Measurements from ENCODE around the gene ULK4. TPM values are rescaled to one million over a fixed set of nuclear protein-coding genes. Genes with fewer than 3 reads are reported as not detected.
"Not testable (repeated sequence)": the region's sequence is repeated elsewhere in the genome, so short reads cannot be mapped to it uniquely, and the experiment has no call there.

The ULK4 gene
- total RNA-seq, 2 donors from 2014 or later = 28.7 to 38.4 TPM

DNA sequence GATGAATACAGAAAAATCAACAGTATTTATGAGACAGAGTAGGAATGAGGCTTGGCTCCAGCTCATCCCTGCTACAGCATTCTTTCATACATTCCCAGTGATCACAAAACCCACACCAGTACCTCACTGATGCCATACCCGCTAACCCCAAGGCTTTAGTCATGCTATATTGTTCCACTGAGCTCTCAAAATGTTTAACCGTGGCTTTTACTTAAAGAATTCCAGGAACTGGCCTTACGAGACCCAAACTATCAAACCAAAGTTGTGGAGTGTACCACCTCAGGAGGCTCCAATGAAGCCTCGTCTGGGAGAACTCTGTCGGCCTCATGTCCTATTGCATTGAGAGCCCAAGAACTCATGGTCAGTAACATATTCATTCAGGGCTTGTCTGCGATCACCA lies 278.9 kb downstream of the ULK4 start:
- no peaks in the 10 kb centered on the region for H3K9me3 ChIP-seq
- ATAC-seq (ENCODE audit: insufficient number of reproducible peaks, low FRiP score, low read depth) (no peak), DNase-seq (ENCODE audit: low spot score) (no peak)
- H3K27ac ChIP-seq = no peak overlapping the region
- no peak overlapping the region for H3K4me3 ChIP-seq
- no peaks in the 10 kb centered on the region for H3K36me3 ChIP-seq
- no peaks in the 10 kb centered on the region for H3K27me3 ChIP-seq (replicated peaks; ENCODE audit: insufficient read depth)
- peaks cover under 1 to 5% of the 10 kb centered on the region in 2 donors for H3K4me1 ChIP-seq (ENCODE audit: control insufficient read depth in 1 of 2, low read depth in 2 of 2)
- TF ChIP-seq CTCF (IDR thresholded peaks at IDR 0.05) = no peak

DNA sequence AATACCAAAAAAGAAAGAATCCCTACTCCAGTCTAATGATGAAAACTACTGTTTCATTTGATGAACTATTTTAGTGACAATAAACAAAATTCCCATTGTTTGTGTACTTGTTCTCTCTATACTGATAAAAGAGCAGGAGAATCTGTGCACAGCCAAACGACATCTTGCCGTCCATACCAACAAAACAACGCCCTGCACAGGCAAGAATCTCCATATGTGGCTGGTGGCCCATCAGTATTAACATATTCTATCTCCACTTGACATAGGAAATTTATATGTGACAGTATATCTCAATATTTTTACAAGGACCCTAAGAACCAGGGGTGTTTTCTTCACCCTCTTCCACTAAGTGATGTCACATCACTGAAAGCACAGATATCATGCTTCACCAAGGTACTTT lies 279.5 kb downstream of the ULK4 start:
- DNase-seq (ENCODE audit: low spot score) (no peak), ATAC-seq (ENCODE audit: insufficient number of reproducible peaks, low FRiP score, low read depth) (no peak)
- Histone ChIP-seq H3K4me1 (ENCODE audit: control insufficient read depth in 1 of 2, low read depth in 2 of 2) (peaks cover 0 to 5% of the 10 kb centered on the region in 2 donors), H3K36me3 (no peaks in the 10 kb centered on the region), H3K27ac (no peak overlapping the region), H3K27me3 (replicated peaks; ENCODE audit: insufficient read depth) (no peaks in the 10 kb centered on the region), H3K9me3 (no peaks in the 10 kb centered on the region), H3K4me3 (no peak overlapping the region)
- no peak for TF ChIP-seq CTCF (IDR thresholded peaks at IDR 0.05)

- no peak for DNase-seq (ENCODE audit: low spot score)
- no peak for TF ChIP-seq CTCF (IDR thresholded peaks at IDR 0.05)
- no peak overlapping the region for H3K27ac ChIP-seq
- no peaks in the 10 kb centered on the region for H3K9me3 ChIP-seq
- H3K36me3 ChIP-seq = no peaks in the 10 kb centered on the region
- H3K4me3 ChIP-seq = no peak overlapping the region
- H3K4me1 ChIP-seq (ENCODE audit: control insufficient read depth in 1 of 2, low read depth in 2 of 2) = peaks cover 0 to 5% of the 10 kb centered on the region in 2 donors
- no peaks in the 10 kb centered on the region for H3K27me3 ChIP-seq (replicated peaks; ENCODE audit: insufficient read depth)
- ATAC-seq (ENCODE audit: insufficient number of reproducible peaks, low FRiP score, low read depth) = no peak
Measured at GRCh38 chr3:41681479-41681878, 280.4 kb downstream of the ULK4 start.

DNA sequence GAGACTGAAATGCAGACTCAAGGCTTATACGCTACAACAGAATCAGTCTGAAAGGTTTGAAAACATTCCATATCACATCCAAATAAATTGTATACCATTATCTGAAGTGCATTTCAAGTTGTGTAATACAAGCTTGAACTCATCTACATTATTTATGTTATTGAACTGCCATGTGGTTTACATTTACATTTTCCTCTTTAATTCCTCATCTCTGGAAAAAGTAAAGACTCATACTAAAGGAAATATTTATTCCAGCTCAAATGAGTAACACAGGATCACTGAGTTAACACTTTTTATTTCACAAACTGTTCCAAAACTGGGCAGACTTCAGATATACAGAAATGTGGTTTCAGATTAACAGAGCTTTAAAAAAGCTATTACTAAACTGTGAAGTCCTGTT lies 282.5 kb downstream of the ULK4 start:
- Histone ChIP-seq H3K27ac (no peak overlapping the region), H3K36me3 (no peaks in the 10 kb centered on the region), H3K4me1 (ENCODE audit: control insufficient read depth in 1 of 2, low read depth in 2 of 2) (no peaks in the 10 kb centered on the region), H3K27me3 (replicated peaks; ENCODE audit: insufficient read depth) (no peaks in the 10 kb centered on the region), H3K9me3 (no peaks in the 10 kb centered on the region), H3K4me3 (no peak overlapping the region)
- no peak for DNase-seq (ENCODE audit: low spot score)
- TF ChIP-seq CTCF (IDR thresholded peaks at IDR 0.05) = no peak
- ATAC-seq (ENCODE audit: insufficient number of reproducible peaks, low FRiP score, low read depth) = no peak

- not testable (repeated sequence) for H3K27me3 ChIP-seq (replicated peaks; ENCODE audit: insufficient read depth); H3K27ac ChIP-seq; ATAC-seq (ENCODE audit: insufficient number of reproducible peaks, low FRiP score, low read depth); H3K4me1 ChIP-seq (ENCODE audit: control insufficient read depth in 1 of 2, low read depth in 2 of 2); DNase-seq (ENCODE audit: low spot score); H3K9me3 ChIP-seq; H3K36me3 ChIP-seq; H3K4me3 ChIP-seq
Measured at GRCh38 chr3:41675102-41675501, 286.8 kb downstream of the ULK4 start.

DNA sequence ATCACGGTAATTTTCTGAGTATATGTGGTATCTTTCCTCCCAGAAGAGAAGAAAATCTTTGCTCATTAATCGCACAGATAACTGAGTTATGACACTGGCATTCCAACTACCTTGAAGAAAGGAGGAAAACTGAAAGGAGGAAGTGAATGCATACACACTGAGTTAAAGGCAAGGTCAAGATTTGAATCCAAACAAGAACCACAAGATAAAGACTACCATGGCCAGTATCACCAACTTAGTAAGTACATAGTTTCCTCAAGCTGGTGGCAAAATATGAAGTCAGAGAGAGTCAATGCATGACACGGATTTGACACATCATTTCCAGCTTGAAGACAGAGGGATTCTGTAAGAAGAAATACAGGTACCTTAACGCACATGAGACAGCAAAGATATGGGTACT lies 287.5 kb downstream of the ULK4 start:
- Histone ChIP-seq H3K4me3 (no peak overlapping the region), H3K27me3 (replicated peaks; ENCODE audit: insufficient read depth) (no peaks in the 10 kb centered on the region), H3K36me3 (no peaks in the 10 kb centered on the region), H3K27ac (no peak overlapping the region), H3K4me1 (ENCODE audit: control insufficient read depth in 1 of 2, low read depth in 2 of 2) (no peaks in the 10 kb centered on the region), H3K9me3 (no peaks in the 10 kb centered on the region)
- no peak for ATAC-seq (ENCODE audit: insufficient number of reproducible peaks, low FRiP score, low read depth)
- TF ChIP-seq CTCF (IDR thresholded peaks at IDR 0.05) = no peak
- no peak for DNase-seq (ENCODE audit: low spot score)
